ENCODE measurements around the gene CMTM7.

Gene CMTM7

GRCh38 chr3:32405155-32405554 is 13.5 kb downstream of the CMTM7 start:
- H3K27me3 ChIP-seq (ENCODE audit: control insufficient read depth, insufficient read depth, low read length) = no peaks in the 10 kb centered on the region
- no peak overlapping the region for H3K27ac ChIP-seq

GRCh38 chr3:32405711-32406323 is 14.2 kb downstream of the CMTM7 start:
- no peak overlapping the region for H3K27ac ChIP-seq
- no peak for TF ChIP-seq CTCF (IDR thresholded peaks at IDR 0.05)
- peaks cover 2% of the 10 kb centered on the region for H3K4me1 ChIP-seq

More at GRCh38 chr3:32405155-32405554, 13.5 kb downstream of the CMTM7 start:
- Histone ChIP-seq H3K9ac (no peak overlapping the region), H3K4me3 (ENCODE audit: low read depth, low read length) (no peak overlapping the region), H3K4me1 (peaks cover 1% of the 10 kb centered on the region), H2AFZ (no peak overlapping the region), H3K36me3 (ENCODE audit: control insufficient read depth, insufficient read depth, low read length) (no peaks in the 10 kb centered on the region), H3K4me2 (ENCODE audit: low read length) (no peak overlapping the region), H3K79me2 (no peaks in the 10 kb centered on the region), H3K9me3 (ENCODE audit: control insufficient read depth, low read length) (no peaks in the 10 kb centered on the region)
- TF ChIP-seq CTCF (IDR thresholded peaks at IDR 0.05) = no peak

GRCh38 chr3:32406486-32407408 is 15.1 kb downstream of the CMTM7 start:
- Histone ChIP-seq H3K36me3 (ENCODE audit: control insufficient read depth, insufficient read depth, low read length) (no peaks in the 10 kb centered on the region), H3K9ac (no peak overlapping the region), H3K4me3 (ENCODE audit: low read depth, low read length) (no peak overlapping the region), H3K27ac (no peak overlapping the region), H3K79me2 (no peaks in the 10 kb centered on the region), H3K9me3 (ENCODE audit: control insufficient read depth, low read length) (no peaks in the 10 kb centered on the region), H2AFZ (no peak overlapping the region), H3K27me3 (ENCODE audit: control insufficient read depth, insufficient read depth, low read length) (no peaks in the 10 kb centered on the region), H3K4me1 (peaks cover 2% of the 10 kb centered on the region), H3K4me2 (ENCODE audit: low read length) (no peak overlapping the region)
- no peak for TF ChIP-seq CTCF (IDR thresholded peaks at IDR 0.05)

More at GRCh38 chr3:32405711-32406323, 14.2 kb downstream of the CMTM7 start:
- Histone ChIP-seq H2AFZ (no peak overlapping the region), H3K79me2 (no peaks in the 10 kb centered on the region), H3K4me3 (ENCODE audit: low read depth, low read length) (no peak overlapping the region), H3K36me3 (ENCODE audit: control insufficient read depth, insufficient read depth, low read length) (no peaks in the 10 kb centered on the region), H3K9me3 (ENCODE audit: control insufficient read depth, low read length) (no peaks in the 10 kb centered on the region), H3K9ac (no peak overlapping the region), H3K4me2 (ENCODE audit: low read length) (no peak overlapping the region), H3K27me3 (ENCODE audit: control insufficient read depth, insufficient read depth, low read length) (no peaks in the 10 kb centered on the region)

- no peak overlapping the region for H3K4me3 ChIP-seq (ENCODE audit: low read depth, low read length)
- peak overlapping the region; percentile 51 for H2AFZ ChIP-seq
- no peaks in the 10 kb centered on the region for H3K79me2 ChIP-seq
- no peaks in the 10 kb centered on the region for H3K27me3 ChIP-seq (ENCODE audit: control insufficient read depth, insufficient read depth, low read length)
- H3K36me3 ChIP-seq (ENCODE audit: control insufficient read depth, insufficient read depth, low read length) = no peaks in the 10 kb centered on the region
- H3K27ac ChIP-seq = no peak overlapping the region
- no peak overlapping the region for H3K4me2 ChIP-seq (ENCODE audit: low read length)
- no peak for TF ChIP-seq CTCF (IDR thresholded peaks at IDR 0.05)
- H3K9ac ChIP-seq = no peak overlapping the region
- H3K4me1 ChIP-seq = peaks cover 2% of the 10 kb centered on the region
- H3K9me3 ChIP-seq (ENCODE audit: control insufficient read depth, low read length) = no peaks in the 10 kb centered on the region
These were observed 19.0 kb downstream of the CMTM7 start for GRCh38 chr3:32410367-32411246.
